Measurements from ENCODE around the gene PRR35. TPM values are rescaled to one million over a fixed set of nuclear protein-coding genes. Genes with fewer than 3 reads are reported as not detected.

PRR35 gene
- total RNA-seq, 2 donors from 2014 or later, result not detected

GRCh38 chr16:575354-576196, 15.4 kb downstream of the PRR35 start:
- peaks cover 0 to 11% of the 10 kb centered on the region in 2 donors for H3K36me3 ChIP-seq (replicated peaks in 1 of 2; ENCODE audit: insufficient read depth in 1 of 2, low read depth in 2 of 2)
- no peak overlapping the region for H3K4me3 ChIP-seq
- DNase-seq (no peak), ATAC-seq (no peak)
- H3K4me1 ChIP-seq, result peaks cover 29% of the 10 kb centered on the region
- H3K27me3 ChIP-seq, result no peaks in the 10 kb centered on the region
- intact Hi-C loops (cut with DNase I), result no loop called here
- TF ChIP-seq POLR2A (IDR thresholded peaks at IDR 0.05) (no peak), CTCF (IDR thresholded peaks at IDR 0.05) (no peak)
- no peak overlapping the region for H3K27ac ChIP-seq
- WGBS, 2 donors, result 86 to 94% methylated on average over 7 to 34 of the region's 36 CpGs
- no peaks in the 10 kb centered on the region for H3K9me3 ChIP-seq

GRCh38 chr16:576197-576822, 16.1 kb downstream of the PRR35 start:
- H3K9me3 ChIP-seq, result no peaks in the 10 kb centered on the region
- ATAC-seq, result no peak
- 83 to 87% methylated on average over 3 to 21 of the region's 21 CpGs for WGBS, 2 donors
- H3K27ac ChIP-seq, result no peak overlapping the region
- peaks cover 0 to 11% of the 10 kb centered on the region in 2 donors for H3K36me3 ChIP-seq (replicated peaks in 1 of 2; ENCODE audit: insufficient read depth in 1 of 2, low read depth in 2 of 2)
- intact Hi-C loops (cut with DNase I), result no loop called here
- no peak overlapping the region for H3K4me3 ChIP-seq
- peaks cover 29% of the 10 kb centered on the region for H3K4me1 ChIP-seq
- H3K27me3 ChIP-seq, result no peaks in the 10 kb centered on the region
- DNase-seq, result no peak
- TF ChIP-seq POLR2A (IDR thresholded peaks at IDR 0.05) (no peak), CTCF (IDR thresholded peaks at IDR 0.05) (no peak)

- Histone ChIP-seq H3K4me1 (peaks cover 29% of the 10 kb centered on the region), H3K27ac (no peak overlapping the region), H3K9me3 (no peaks in the 10 kb centered on the region), H3K4me3 (no peak overlapping the region), H3K27me3 (no peaks in the 10 kb centered on the region), H3K36me3 (replicated peaks in 1 of 2; ENCODE audit: insufficient read depth in 1 of 2, low read depth in 2 of 2) (peaks cover 0 to 11% of the 10 kb centered on the region in 2 donors)
- ATAC-seq, result no peak
- TF ChIP-seq POLR2A (IDR thresholded peaks at IDR 0.05), result no peak
- TF ChIP-seq CTCF (IDR thresholded peaks at IDR 0.05), result no peak
- DNase-seq, result no peak
- intact Hi-C loops (cut with DNase I), result no loop called here
- 62 to 78% methylated on average over 5 to 8 of the region's 8 CpGs for WGBS, 2 donors
Measured at GRCh38 chr16:576823-577201, 16.6 kb downstream of the PRR35 start.

- Histone ChIP-seq H3K27ac (no peak overlapping the region), H3K9me3 (no peaks in the 10 kb centered on the region), H3K4me3 (no peak overlapping the region), H3K4me1 (peaks cover 39% of the 10 kb centered on the region), H3K27me3 (no peaks in the 10 kb centered on the region), H3K36me3 (replicated peaks in 1 of 2; ENCODE audit: insufficient read depth in 1 of 2, low read depth in 2 of 2) (peaks cover 0 to 11% of the 10 kb centered on the region in 2 donors)
- WGBS, 2 donors, result 80 to 92% methylated on average over 2 to 13 of the region's 13 CpGs
- no peak for DNase-seq
- TF ChIP-seq POLR2A (IDR thresholded peaks at IDR 0.05) (no peak), CTCF (IDR thresholded peaks at IDR 0.05) (no peak)
- intact Hi-C loops (cut with DNase I), result no loop called here
- no peak for ATAC-seq
Measured at GRCh38 chr16:577796-578195, 17.6 kb downstream of the PRR35 start.
